HG02610 (cell line): Measurements from ENCODE around the gene TIMP1.

Source experiments
- ATAC-seq: cut with Tn5 transposase; IDR thresholded peaks from one replicate; pipeline ENCODE4 v1.9.1; 2021; ENCODE audit warnings: mild to moderate bottlenecking, moderate library complexity; ENCODE audit not compliant: unreplicated experiment

The TIMP1 gene

DNA sequence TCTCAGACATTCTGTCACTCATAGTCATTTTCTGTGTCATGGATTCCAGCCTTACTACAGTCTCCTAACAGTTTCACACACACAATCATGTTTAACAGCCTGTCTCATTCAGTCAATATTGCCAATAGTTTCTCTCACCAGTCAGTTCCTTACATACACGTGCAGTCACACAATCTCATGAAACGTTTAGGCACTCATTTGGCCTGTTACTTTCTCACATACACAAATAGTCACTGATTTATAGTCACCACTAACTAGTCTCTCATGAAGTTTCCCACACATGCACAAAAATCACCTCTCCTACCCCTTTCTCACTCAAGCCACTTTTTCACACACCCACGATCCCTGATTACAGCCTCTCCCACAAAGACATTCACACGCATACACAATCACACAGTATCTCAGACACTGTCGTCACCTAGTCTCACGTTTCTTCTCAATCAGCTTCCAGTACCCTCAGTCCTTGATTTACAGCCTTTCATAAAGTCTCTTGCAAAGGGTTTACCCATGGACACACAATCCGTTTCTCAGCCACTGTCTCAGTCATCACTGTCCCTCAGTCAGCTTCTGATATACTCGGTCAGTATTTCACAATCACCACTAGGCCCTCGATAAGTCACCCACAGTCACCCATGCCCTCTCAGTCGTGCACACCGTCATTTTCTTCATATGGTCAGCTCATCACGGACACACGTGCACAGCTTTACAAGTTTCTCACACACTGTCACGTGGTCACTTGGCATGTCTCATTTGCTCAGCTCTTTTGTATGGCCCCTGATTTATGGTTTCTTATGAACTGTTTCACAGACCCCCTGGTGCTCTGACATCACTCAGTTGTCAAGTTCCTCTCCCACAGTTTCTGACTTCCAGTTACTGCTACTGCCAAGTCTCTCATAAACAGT, 51.7 kb downstream of the TIMP1 start:
- ATAC-seq: no peak

DNA sequence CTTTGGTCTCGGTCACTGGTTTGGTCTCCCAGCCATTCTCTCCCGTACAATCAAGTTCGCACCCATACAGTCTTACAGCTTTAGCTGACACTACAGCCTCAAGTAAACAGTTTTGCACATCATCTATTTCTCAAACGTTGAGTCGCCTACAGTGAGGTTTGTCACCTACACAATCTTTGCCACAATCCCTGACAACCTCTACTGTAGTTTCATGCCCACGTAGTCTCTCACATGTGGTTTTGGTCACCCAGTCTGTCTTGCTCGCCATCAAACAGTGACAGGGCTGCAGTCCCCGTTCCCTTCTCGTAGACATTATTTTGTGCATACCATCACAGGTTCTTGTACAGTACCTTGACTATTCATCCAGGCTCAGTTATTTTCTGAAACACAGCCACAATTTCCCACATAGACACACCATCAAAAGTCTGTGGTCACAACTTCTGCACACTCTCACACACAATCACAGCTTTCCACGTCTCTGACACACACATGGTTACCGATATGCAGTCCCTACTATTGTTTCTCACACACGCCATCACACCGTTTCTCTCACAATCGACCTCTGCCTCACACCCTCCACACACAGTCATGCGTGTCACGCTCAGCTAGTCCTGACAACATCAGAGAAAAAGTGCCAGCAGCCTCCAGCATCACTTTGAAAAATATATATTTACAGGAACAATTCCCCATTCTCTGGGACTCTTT, 52.8 kb downstream of the TIMP1 start:
- no peak for ATAC-seq
